IMR-90 (cell line): Measurements from ENCODE around the gene NUP98. TPM values are rescaled to one million over a fixed set of nuclear protein-coding genes. Genes with fewer than 3 reads are reported as not detected.

Source experiments
- ATAC-seq: fragments of 200-7000 bp; cut with Tn5 transposase; 2 replicates; pipeline ENCODE4 v1.9.1; 2020; ENCODE audit warnings: low read depth, mild to moderate bottlenecking, moderate library complexity
- BruUV-seq: library from RNA; stranded (reverse); fragments of 400-500 nt; replicated peaks from 2 replicates; lab custom pipeline; 2021; lab: Mats Ljungman, UMichigan
- CTCF ChIA-PET: fragments of 300-600 bp; formaldehyde crosslinking; extraction: SDS; loops from one replicate; lab custom pipeline; 2021; ENCODE audit warnings: antibody characterized with exemption; lab: Yijun Ruan, JAX
- POLR2A ChIA-PET: fragments of 300-600 bp; sonication (Branson Sonifier 250); formaldehyde crosslinking; loops from one replicate; lab custom pipeline; 2022; ENCODE audit warnings: antibody characterized with exemption; ENCODE audit not compliant: unreplicated experiment; lab: Charles Lee
- DNase-seq: peaks from one replicate; pipeline ENCODE4 v3.0.0; 2013
- H2AFZ ChIP-seq: replicated peaks from 2 replicates; pipeline ENCODE3; 2013; ENCODE audit warnings: low read length, mild to moderate bottlenecking; ENCODE audit not compliant: poor library complexity
- H2AK5ac ChIP-seq: 2 replicates; pipeline ENCODE4 v1.6.1; 2013; ENCODE audit warnings: low read depth, low read length, inconsistent platforms
- H2AK9ac ChIP-seq: replicated peaks from 2 replicates; pipeline ENCODE3; 2013; ENCODE audit warnings: mild to moderate bottlenecking, low read depth, low read length, moderate library complexity; ENCODE audit not compliant: poor library complexity
- H2BK120ac ChIP-seq: 2 replicates; pipeline ENCODE4 v1.6.1; 2013; ENCODE audit warnings: low read depth, low read length, inconsistent platforms
- H2BK15ac ChIP-seq: 3 replicates; pipeline ENCODE4 v1.6.1; 2013; ENCODE audit warnings: low read depth, low read length, inconsistent platforms
- H2BK20ac ChIP-seq: 2 replicates; pipeline ENCODE4 v1.6.1; 2013; ENCODE audit warnings: low read depth, mild to moderate bottlenecking, inconsistent platforms, low read length, moderate library complexity
- H2BK5ac ChIP-seq: 2 replicates; pipeline ENCODE4 v1.6.1; 2013; ENCODE audit warnings: mild to moderate bottlenecking, low read depth, low read length, inconsistent platforms; ENCODE audit not compliant: poor library complexity, severe bottlenecking
- H3K14ac ChIP-seq: replicated peaks from 2 replicates; pipeline ENCODE4 v1.6.1; 2013; ENCODE audit warnings: low read depth, low read length, inconsistent platforms
- H3K18ac ChIP-seq: 2 replicates; pipeline ENCODE4 v1.6.1; 2013; ENCODE audit warnings: low read depth, low read length, control low read depth
- H3K23ac ChIP-seq: 2 replicates; pipeline ENCODE4 v1.6.1; 2013; ENCODE audit warnings: low read depth, low read length, inconsistent platforms
- H3K27ac ChIP-seq: 2 replicates; pipeline ENCODE4 v1.5.1; 2013; ENCODE audit warnings: mild to moderate bottlenecking, control low read depth, low read length; ENCODE audit not compliant: insufficient read depth
- H3K27me3 ChIP-seq: 2 replicates; pipeline ENCODE4 v1.6.1; 2013; ENCODE audit warnings: low read length; ENCODE audit not compliant: control insufficient read depth, insufficient read depth
- H3K36me3 ChIP-seq: 2 replicates; pipeline ENCODE4 v1.6.1; 2013; ENCODE audit warnings: low read length, mixed read lengths; ENCODE audit not compliant: control insufficient read depth, insufficient read depth
- H3K4ac ChIP-seq: 2 replicates; pipeline ENCODE4 v1.6.1; 2013; ENCODE audit warnings: low read depth, low read length, inconsistent platforms
- H3K4me1 ChIP-seq: 2 replicates; pipeline ENCODE4 v1.6.1; 2013; ENCODE audit warnings: low read length, mixed read lengths; ENCODE audit not compliant: control insufficient read depth, insufficient read depth
- H3K4me2 ChIP-seq: 2 replicates; pipeline ENCODE4 v1.6.1; 2013; ENCODE audit warnings: low read depth, mild to moderate bottlenecking, control low read depth, low read length, moderate library complexity
- H3K4me3 ChIP-seq: 2 replicates; pipeline ENCODE4 v1.5.1; 2013; ENCODE audit warnings: low read depth, mild to moderate bottlenecking, control low read depth, low read length, moderate library complexity; ENCODE audit not compliant: insufficient read depth
- H3K56ac ChIP-seq: 2 replicates; pipeline ENCODE4 v1.6.1; 2013; ENCODE audit warnings: low read length, inconsistent platforms; ENCODE audit not compliant: insufficient read depth; ENCODE audit errors: extremely low read depth
- H3K79me1 ChIP-seq, 2 experiments: 2 replicates each; pipeline ENCODE4 v1.6.1; 2013; ENCODE audit warnings: low read length in 2 of 2, inconsistent platforms in 1 of 2, low read depth in 1 of 2
- H3K9ac ChIP-seq: 2 replicates; pipeline ENCODE4 v1.6.1; 2013; ENCODE audit warnings: low read depth, low read length, control low read depth
- H3K9me1 ChIP-seq: 2 replicates; pipeline ENCODE4 v1.6.1; 2013; ENCODE audit warnings: low read length, inconsistent platforms; ENCODE audit not compliant: insufficient read depth
- H3K9me3 ChIP-seq: 2 replicates; pipeline ENCODE4 v1.6.1; 2013; ENCODE audit warnings: low read length; ENCODE audit not compliant: control insufficient read depth, insufficient read depth
- H4K20me1 ChIP-seq: 2 replicates; pipeline ENCODE4 v1.6.1; 2013; ENCODE audit warnings: low read length, inconsistent platforms; ENCODE audit not compliant: insufficient read depth
- H4K5ac ChIP-seq: 2 replicates; pipeline ENCODE4 v1.6.1; 2013; ENCODE audit warnings: mild to moderate bottlenecking, low read depth, low read length, control low read depth
- H4K8ac ChIP-seq, 2 experiments: 2 replicates each; pipeline ENCODE4 v1.6.1; 2013; ENCODE audit warnings: low read depth in 2 of 2, low read length in 2 of 2, control low read depth in 1 of 2, inconsistent platforms in 1 of 2
- H4K91ac ChIP-seq: 2 replicates; pipeline ENCODE4 v1.6.1; 2013; ENCODE audit warnings: low read depth, low read length, inconsistent platforms; ENCODE audit not compliant: insufficient read depth
- BHLHE40 ChIP-seq: fragments of 150-350 bp; IDR thresholded peaks from 2 replicates; pipeline ENCODE4 v1.6.1; 2016; ENCODE audit warnings: mild to moderate bottlenecking, low read depth, low read length
- MAFK ChIP-seq: IDR thresholded peaks from 2 replicates; pipeline ENCODE4 v1.6.1; 2012; ENCODE audit warnings: low read depth, low read length, improper control_type of control experiment
- MXI1 ChIP-seq: IDR thresholded peaks from 2 replicates; pipeline ENCODE4 v1.6.1; 2012; ENCODE audit warnings: low read depth, mild to moderate bottlenecking, low read length, moderate library complexity, borderline replicate concordance
- NFE2L2 ChIP-seq: fragments of 150-350 bp; IDR thresholded peaks from 2 replicates; pipeline ENCODE4 v1.6.1; 2016; ENCODE audit warnings: low read depth, mild to moderate bottlenecking, low read length
- POLR2A ChIP-seq: IDR thresholded peaks from 2 replicates; pipeline ENCODE4 v1.6.1; 2012; ENCODE audit warnings: mild to moderate bottlenecking, low read depth, low read length
- RAD21 ChIP-seq: IDR thresholded peaks from 2 replicates; pipeline ENCODE4 v1.6.1; 2012; ENCODE audit warnings: low read length, improper control_type of control experiment
- RFX5 ChIP-seq: IDR thresholded peaks from 2 replicates; pipeline ENCODE4 v1.8.0; 2012; ENCODE audit warnings: low read depth, mild to moderate bottlenecking, low read length, moderate library complexity
- SMC3 ChIP-seq: fragments of 150-350 bp; IDR thresholded peaks from 2 replicates; pipeline ENCODE4 v1.6.1; 2016; ENCODE audit warnings: low read depth, mild to moderate bottlenecking, antibody characterized with exemption, low read length, moderate library complexity
- WGBS, 2 experiments: methylation state at CpG; one replicate each; pipeline versions ENCODE4 v1.1.5 to v1.1.7; 2013; ENCODE audit warnings: missing lambda C conversion rate in 2 of 2; ENCODE audit not compliant: insufficient read length in 1 of 2; ENCODE audit errors: extremely low coverage in 2 of 2; 5-methylcytosine and 5-hydroxymethylcytosine counted together
- dilution Hi-C: fragments of 300-500 bp; cut with HindIII; formaldehyde crosslinking; loops from one replicate; pipeline ENCODE4 v1.14.3; 2018; ENCODE audit warnings: low sequenced_read_pairs; ENCODE audit not compliant: unreplicated experiment
- in situ Hi-C: fragments of 300-500 bp; cut with MboI; formaldehyde crosslinking; loops from 3 replicates; pipeline ENCODE4 v1.14.3; 2019; ENCODE audit warnings: low sequenced_read_pairs, inconsistent platforms, mixed read lengths
- intact Hi-C: fragments of 100-400 bp; cut with micrococcal nuclease; formaldehyde crosslinking; loops from 2 replicates; pipeline ENCODE4 v1.10.0; 2022
- polyA plus RNA-seq, 3 experiments: library from polyadenylated mRNA; depleted of rRNA; stranded (reverse); fragments of >200 nt; gene quantifications; 2 replicates each; pipeline ENCODE4 v1.2.3, GENCODE V29; 2012; ENCODE audit warnings: low replicate concordance in 1 of 3
- total RNA-seq: library from RNA; depleted of rRNA; stranded (reverse); fragments of >200 nt; gene quantifications from 2 replicates; pipeline ENCODE4 v1.2.3, GENCODE V29; 2012
- TF ChIP-seq, protein P1 (sequence below): conservative IDR thresholded peaks from 2 replicates; pipeline ENCODE4 v1.5.1; 2012; ENCODE audit warnings: mild to moderate bottlenecking, low read depth, low read length, improper control_type of control experiment

The NUP98 gene
- total and polyA plus RNA-seq, 2 of the 4 experiments (the other 2 are of a cell fraction) = 103 to 138 TPM

DNA sequence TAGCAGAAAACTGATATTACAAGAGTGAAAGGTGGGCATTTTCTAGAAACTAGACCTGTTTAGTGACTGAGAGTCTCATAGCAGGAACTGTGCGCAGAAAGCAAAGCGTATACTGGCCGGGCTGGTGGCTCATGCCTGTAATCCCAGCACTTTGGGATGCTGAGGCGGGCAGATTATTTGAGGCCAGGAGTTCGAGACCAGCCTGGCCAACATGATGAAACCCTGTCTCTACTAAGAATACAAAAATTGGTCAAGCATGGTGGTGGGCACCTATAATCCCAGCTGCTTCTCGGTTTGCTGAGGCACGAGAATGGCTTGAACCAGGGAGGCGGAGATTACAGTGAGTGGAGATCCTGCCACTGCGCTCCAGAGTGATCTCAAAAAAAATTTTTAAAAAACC, 1.8 kb upstream of the NUP98 start:
- Histone ChIP-seq H3K4ac (no peak overlapping the region), H3K27me3 (no peaks in the 10 kb centered on the region), H4K5ac (no peak overlapping the region), H2BK5ac (no peak overlapping the region), H4K91ac (no peak overlapping the region), H2AK9ac (no peak overlapping the region), H3K9ac (no peak overlapping the region), H3K36me3 (peaks cover 3% of the 10 kb centered on the region; the same call in 1 of the 2 replicates), H2BK20ac (no peak overlapping the region), H2BK15ac (no peak overlapping the region), H2AK5ac (no peak overlapping the region), H3K9me3 (no peaks in the 10 kb centered on the region), H3K4me2 (no peak overlapping the region), H3K9me1 (peaks cover 7% of the 10 kb centered on the region; the same call in 1 of the 2 replicates), H3K56ac (no peak overlapping the region), H3K23ac (no peak overlapping the region), H3K79me1 (peaks cover 4 to 23% of the 10 kb centered on the region in 2 experiments; a peak in 2 of 4 replicates), H3K4me3 (no peak overlapping the region), H2AFZ (no peak overlapping the region), H4K20me1 (peaks cover 30% of the 10 kb centered on the region), H4K8ac (no peak overlapping the region), H3K14ac (no peak overlapping the region), H2BK120ac (no peak overlapping the region), H3K4me1 (no peaks in the 10 kb centered on the region; the same call in 1 of the 2 replicates), H3K18ac (no peak overlapping the region), H3K27ac (no peak overlapping the region)
- CTCF ChIA-PET = interaction anchor here (1.7 kb wide), 1 partner anchor 8 kb away, joined by 6 read pairs; no protein-coding TSS in a partner anchor
- DNase-seq = no peak
- in situ Hi-C loops = no loop called here
- no TSS peak for BruUV-seq
- WGBS, 2 experiments = 100% methylated on average over 3 of the region's 9 CpGs; no CpG with 5 or more reads in 1 of the 2 experiments
- ATAC-seq = no peak
- intact Hi-C loops = loop anchor here (5.0 kb wide), 1 partner anchor 43 kb away; the partner anchor contains the start of gene RHOG
- dilution Hi-C loops = no loop called here
- POLR2A ChIA-PET = no interaction called here
- TF ChIP-seq MAFK (no peak), RFX5 (no peak), MXI1 (no peak), POLR2A (no peak), SMC3 (no peak), RAD21 (no peak), BHLHE40 (no peak), NFE2L2 (no peak)
- TF ChIP-seq, protein P1, sequence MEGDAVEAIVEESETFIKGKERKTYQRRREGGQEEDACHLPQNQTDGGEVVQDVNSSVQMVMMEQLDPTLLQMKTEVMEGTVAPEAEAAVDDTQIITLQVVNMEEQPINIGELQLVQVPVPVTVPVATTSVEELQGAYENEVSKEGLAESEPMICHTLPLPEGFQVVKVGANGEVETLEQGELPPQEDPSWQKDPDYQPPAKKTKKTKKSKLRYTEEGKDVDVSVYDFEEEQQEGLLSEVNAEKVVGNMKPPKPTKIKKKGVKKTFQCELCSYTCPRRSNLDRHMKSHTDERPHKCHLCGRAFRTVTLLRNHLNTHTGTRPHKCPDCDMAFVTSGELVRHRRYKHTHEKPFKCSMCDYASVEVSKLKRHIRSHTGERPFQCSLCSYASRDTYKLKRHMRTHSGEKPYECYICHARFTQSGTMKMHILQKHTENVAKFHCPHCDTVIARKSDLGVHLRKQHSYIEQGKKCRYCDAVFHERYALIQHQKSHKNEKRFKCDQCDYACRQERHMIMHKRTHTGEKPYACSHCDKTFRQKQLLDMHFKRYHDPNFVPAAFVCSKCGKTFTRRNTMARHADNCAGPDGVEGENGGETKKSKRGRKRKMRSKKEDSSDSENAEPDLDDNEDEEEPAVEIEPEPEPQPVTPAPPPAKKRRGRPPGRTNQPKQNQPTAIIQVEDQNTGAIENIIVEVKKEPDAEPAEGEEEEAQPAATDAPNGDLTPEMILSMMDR = no peak
